GM12891 (cell line): ENCODE data around the gene BORCS8.

Experiments used
- PAX5 ChIP-seq: IDR thresholded peaks from 2 replicates; pipeline ENCODE4 v1.6.1; 2011; ENCODE audit warnings: low read length, moderate library complexity, mild to moderate bottlenecking; ENCODE audit not compliant: insufficient read depth, severe bottlenecking
- POLR2A ChIP-seq: IDR thresholded peaks from 2 replicates; pipeline ENCODE4 v1.6.1; 2011; ENCODE audit warnings: low read depth, low read length, control low read depth
- POLR2AphosphoS5 ChIP-seq: IDR thresholded peaks from 2 replicates; pipeline ENCODE4 v1.6.1; 2011; ENCODE audit warnings: low read depth, low read length, control low read depth
- POU2F2 ChIP-seq: IDR thresholded peaks from 2 replicates; pipeline ENCODE4 v1.6.1; 2011; ENCODE audit warnings: low read depth, mild to moderate bottlenecking, control low read depth, low read length, moderate library complexity
- SPI1 ChIP-seq: IDR thresholded peaks from 2 replicates; pipeline ENCODE4 v1.6.1; 2011; ENCODE audit warnings: low read depth, low read length, control low read depth
- TAF1 ChIP-seq: IDR thresholded peaks from 2 replicates; pipeline ENCODE4 v1.6.1; 2011; ENCODE audit warnings: low read depth, low read length, control low read depth

DNA sequence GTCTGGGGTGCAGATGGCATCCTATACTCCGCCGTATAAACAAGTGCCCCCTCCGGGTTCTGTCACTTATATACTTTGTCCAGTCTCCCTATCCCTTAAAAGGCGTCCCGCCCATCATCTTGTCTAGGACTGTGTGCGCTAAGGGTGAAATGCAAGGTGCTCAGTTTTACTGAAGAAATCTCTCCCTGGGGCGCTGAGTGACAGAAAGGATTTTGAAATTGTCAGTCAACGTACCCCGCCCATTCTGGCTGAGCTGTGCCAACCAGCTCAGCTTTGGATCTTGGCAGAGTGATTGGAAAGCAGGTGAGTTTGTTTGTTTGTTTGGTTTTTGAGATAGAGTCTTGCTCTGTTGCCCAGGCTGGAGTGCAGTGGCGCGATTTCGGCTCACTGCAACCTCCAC lies 49.6 kb downstream of the BORCS8 start:
- TF ChIP-seq POLR2A (no peak), POLR2AphosphoS5 (no peak), PAX5 (no peak), TAF1 (no peak), POU2F2 (no peak), SPI1 (no peak)
